GM18868 (cell line): Measurements from ENCODE around the gene GCN1.

ENCODE experiments used
- ATAC-seq: cut with Tn5 transposase; IDR thresholded peaks from one replicate; pipeline ENCODE4 v1.9.1; 2021; ENCODE audit warnings: mild to moderate bottlenecking, moderate library complexity; ENCODE audit not compliant: unreplicated experiment

GCN1 gene

GRCh38 chr12:120190985-120191480 is 3.5 kb downstream of the GCN1 start:
- ATAC-seq, result no peak

GRCh38 chr12:120190386-120190785 is 4.1 kb downstream of the GCN1 start:
- ATAC-seq, result no peak

DNA sequence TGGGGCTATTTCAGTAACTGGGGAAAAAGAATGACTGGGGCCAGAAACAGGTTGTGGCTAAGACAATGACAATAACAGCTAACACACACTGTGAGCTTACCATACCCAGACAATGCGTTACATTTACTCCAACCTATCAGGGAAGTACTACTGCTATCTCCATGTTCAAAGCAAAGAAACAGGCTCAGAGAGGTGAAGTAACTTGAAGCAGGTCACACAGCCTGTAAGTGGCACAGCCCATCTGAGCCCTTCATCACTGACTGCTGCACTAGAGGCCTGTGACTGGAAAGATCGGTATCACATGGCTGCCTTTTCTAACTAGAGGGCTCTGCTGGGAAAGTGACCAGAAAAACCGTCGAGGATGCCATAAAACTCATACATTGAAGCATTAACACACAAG is 7.9 kb downstream of the GCN1 start:
- no peak for ATAC-seq

DNA sequence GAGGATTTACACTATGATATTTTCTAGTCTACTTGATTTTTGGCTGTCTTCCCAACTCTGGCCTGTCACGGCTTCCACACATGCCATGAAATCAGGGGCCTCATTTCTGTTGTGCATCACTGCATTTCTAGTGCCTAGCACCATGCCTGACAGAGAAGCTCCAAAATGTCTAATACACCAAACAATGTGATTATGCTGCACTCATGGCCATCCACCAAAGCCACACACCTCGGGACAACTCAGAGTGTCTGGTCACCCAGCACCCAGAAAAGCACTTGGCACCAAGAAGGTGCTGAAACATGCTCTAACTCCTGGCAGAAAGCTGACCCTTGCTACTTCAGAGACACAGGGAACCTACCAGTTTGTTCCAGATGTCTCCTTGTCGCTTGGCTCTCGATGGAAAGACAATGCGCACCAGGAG is 11.3 kb downstream of the GCN1 start:
- no peak for ATAC-seq

GRCh38 chr12:120181991-120182631 is 12.4 kb downstream of the GCN1 start:
- no peak for ATAC-seq

DNA sequence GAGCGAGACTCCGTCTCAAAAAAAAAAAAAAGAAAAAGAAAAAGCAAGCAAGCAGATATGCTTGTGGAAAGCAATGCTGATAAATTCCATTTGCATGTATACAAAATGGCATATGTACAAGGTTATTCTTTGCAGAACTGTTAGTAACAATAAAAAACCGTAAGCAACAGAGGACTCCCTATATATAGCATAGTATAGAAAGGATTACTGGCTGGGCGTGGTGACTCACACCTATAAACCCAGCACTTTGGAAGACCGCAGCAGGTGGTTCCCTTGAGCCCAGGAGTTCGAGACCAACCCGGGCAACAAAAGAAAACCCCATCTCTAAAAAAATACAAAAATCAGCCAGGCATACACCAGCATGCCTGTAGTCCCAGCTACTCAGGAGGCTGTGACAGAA is 13.5 kb downstream of the GCN1 start:
- ATAC-seq, result no peak

- no peak for ATAC-seq
These were observed 19.0 kb downstream of the GCN1 start for GRCh38 chr12:120175537-120175936.

- no peak for ATAC-seq
These were observed 19.5 kb downstream of the GCN1 start for GRCh38 chr12:120175062-120175461.

- ATAC-seq, result no peak
These were observed 22.5 kb downstream of the GCN1 start for GRCh38 chr12:120172053-120172452.

- no peak for ATAC-seq
These were observed 23.9 kb downstream of the GCN1 start for GRCh38 chr12:120170631-120171030.

- no peak for ATAC-seq
These were observed 24.6 kb downstream of the GCN1 start for GRCh38 chr12:120169946-120170345.

GRCh38 chr12:120168337-120168736 is 26.2 kb downstream of the GCN1 start:
- no peak for ATAC-seq

DNA sequence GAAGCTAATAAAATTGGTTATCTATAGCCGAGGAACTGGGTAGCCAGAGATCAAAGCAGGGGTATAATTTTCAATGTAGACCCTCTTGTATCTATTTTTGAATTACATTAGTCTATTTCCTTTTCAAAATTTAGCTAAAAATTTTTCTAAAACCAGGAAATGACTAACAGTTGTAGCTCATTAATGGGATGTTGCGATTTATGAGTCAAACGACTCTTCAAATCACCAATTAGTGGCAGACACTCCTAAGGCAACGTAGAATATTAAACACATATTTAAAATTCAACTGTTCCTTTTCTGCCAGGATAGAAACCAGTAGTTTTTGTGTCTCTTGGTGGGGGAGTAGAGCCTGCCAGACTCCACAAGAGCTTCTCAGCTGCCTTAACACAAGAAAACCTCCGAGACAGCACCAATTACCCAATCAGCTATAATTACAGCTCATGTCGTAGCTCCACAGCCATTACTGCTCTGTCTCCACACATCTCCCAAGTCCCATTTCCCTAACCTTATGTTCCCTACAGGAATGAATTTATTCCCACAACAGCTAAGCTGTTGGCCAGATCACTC is 26.9 kb downstream of the GCN1 start:
- no peak for ATAC-seq

- ATAC-seq, result no peak
These were observed 30.2 kb downstream of the GCN1 start for GRCh38 chr12:120164293-120164692.

GRCh38 chr12:120162763-120163162 is 31.8 kb downstream of the GCN1 start:
- ATAC-seq, result no peak

DNA sequence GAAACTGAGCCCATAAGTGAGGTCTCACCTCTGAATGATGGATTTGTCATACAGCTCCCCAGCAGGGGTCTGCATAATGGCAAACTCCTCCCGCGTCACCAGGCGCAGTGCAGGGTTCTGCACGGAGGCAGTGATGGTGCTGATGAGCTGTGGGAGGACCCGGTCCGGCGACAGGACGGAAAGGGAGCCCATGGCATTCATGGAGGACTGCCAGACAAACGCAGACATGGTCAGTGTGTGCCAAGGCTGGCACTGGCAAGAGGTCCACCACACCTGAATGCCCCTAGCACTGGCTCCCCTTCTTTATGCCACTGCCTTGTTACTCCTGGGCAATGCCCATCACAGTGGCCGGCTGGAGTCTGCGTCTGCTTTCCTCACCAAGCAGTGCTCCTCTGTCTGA is 32.7 kb downstream of the GCN1 start:
- no peak for ATAC-seq

DNA sequence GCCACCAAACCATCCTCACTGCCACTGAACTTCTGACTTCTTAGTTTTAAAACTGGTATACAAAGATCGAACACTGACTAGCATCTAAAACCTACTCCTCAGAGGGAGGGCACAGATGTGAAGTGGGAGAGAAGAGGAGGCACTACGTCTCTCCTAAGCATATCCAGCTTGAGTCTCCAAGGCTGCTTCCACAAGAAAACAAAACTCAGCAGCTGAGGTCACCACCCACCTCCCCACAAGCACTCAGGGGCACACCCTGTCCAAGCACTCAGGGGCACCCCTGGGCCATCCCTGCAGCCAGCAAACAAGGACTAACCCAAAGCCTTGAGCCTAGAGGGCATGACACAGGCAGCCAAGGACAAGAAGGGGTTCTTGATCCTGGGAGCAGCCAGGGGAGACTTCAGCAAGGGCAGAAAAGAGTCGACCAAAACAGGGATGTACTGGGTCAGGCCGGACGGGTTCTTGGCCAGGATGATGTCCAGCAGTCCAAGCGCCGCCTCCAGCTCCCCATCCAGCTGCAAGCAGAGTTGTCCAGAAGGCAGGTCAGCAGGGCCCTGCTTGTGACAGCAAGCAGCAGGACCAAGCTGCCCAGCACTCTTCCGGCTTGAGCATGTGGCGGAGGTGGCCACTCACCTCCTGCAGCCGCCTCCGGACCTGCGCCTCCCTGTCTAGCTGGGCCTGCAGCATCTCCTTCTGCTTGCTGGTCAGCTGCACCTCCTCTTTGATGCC is 34.8 kb downstream of the GCN1 start:
- no peak for ATAC-seq

DNA sequence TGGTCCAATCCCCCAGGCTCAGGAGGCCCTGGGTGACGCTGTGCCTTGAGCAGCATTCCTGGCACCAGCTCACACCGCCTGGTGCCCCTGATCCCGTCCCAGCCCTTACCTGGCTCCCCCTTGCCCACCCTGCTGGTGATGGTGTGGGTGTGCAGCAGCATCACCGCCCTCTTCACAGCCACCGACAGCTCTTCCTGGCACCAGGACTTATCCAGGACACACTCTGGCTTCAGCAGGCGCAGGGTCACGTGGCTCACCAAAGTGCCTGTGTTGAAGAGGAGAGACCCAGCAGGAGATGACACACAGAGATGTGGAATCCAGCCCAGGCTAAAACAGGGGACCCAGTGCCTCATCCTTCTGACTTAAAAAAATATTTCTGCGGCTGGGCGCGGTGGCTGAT is 36.2 kb downstream of the GCN1 start:
- ATAC-seq, result no peak

- ATAC-seq, result no peak
These were observed 36.8 kb downstream of the GCN1 start for GRCh38 chr12:120157678-120158077.

- ATAC-seq, result no peak
These were observed 37.9 kb downstream of the GCN1 start for GRCh38 chr12:120156315-120157259.

DNA sequence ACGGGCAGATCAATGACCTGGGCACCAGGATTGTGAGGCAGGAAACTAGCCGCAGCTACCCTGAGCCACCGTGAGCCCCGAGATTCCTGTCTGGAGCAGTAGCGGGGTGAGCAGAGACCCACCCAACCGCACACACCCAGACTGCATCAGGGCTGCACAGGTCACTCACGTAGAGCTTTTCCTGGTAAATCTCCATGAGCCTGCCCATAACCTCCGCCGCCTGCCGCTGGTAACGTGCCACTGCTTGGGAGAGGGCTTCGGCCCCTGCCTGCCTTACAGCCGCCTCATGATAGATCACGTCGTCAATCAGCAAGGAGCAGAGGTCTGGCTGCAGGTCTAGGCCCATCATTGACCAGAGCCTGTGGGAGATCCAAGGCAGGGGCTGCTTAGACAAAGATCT is 39.4 kb downstream of the GCN1 start:
- ATAC-seq, result no peak
